ENCODE data around the gene APOL4. TPM values are rescaled to one million over a fixed set of nuclear protein-coding genes. Genes with fewer than 3 reads are reported as not detected.
"Not testable (repeated sequence)": the region's sequence is repeated elsewhere in the genome, so short reads cannot be mapped to it uniquely, and the experiment has no call there.

The APOL4 gene
- total RNA-seq, 1 donor from 2014 or later: not detected

- peaks cover 2% of the 10 kb centered on the region for H3K36me3 Mint-ChIP-seq (ENCODE audit: low read depth)
- H3K27me3 Mint-ChIP-seq (ENCODE audit: low read depth): peaks cover 2% of the 10 kb centered on the region
- no peaks in the 10 kb centered on the region for H3K9me3 Mint-ChIP-seq
- peaks cover 2% of the 10 kb centered on the region for H3K4me1 Mint-ChIP-seq
- no peak for TF ChIP-seq CTCF (conservative IDR thresholded peaks at IDR 0.05)
- H3K4me3 Mint-ChIP-seq: no peak overlapping the region
- DNase-seq (ENCODE audit: low read depth, low spot score): no peak
- no peak overlapping the region for H3K27ac Mint-ChIP-seq (ENCODE audit: unreplicated experiment)
These were observed 6.7 kb upstream of the APOL4 start for GRCh38 chr22:36208162-36208765.

GRCh38 chr22:36206255-36206654 is 4.6 kb upstream of the APOL4 start:
- peaks cover 2% of the 10 kb centered on the region for H3K27me3 Mint-ChIP-seq (ENCODE audit: low read depth)
- no peak overlapping the region for H3K27ac Mint-ChIP-seq (ENCODE audit: unreplicated experiment)
- H3K4me1 Mint-ChIP-seq: peaks cover 4% of the 10 kb centered on the region
- H3K4me3 Mint-ChIP-seq: no peak overlapping the region
- H3K36me3 Mint-ChIP-seq (ENCODE audit: low read depth): peaks cover 2% of the 10 kb centered on the region
- H3K9me3 Mint-ChIP-seq: no peaks in the 10 kb centered on the region
- no peak for DNase-seq (ENCODE audit: low read depth, low spot score)
- TF ChIP-seq CTCF (conservative IDR thresholded peaks at IDR 0.05): no peak

- not testable (repeated sequence) for H3K4me1 Mint-ChIP-seq; DNase-seq (ENCODE audit: low read depth, low spot score); H3K9me3 Mint-ChIP-seq; H3K36me3 Mint-ChIP-seq (ENCODE audit: low read depth); H3K27ac Mint-ChIP-seq (ENCODE audit: unreplicated experiment); H3K4me3 Mint-ChIP-seq; H3K27me3 Mint-ChIP-seq (ENCODE audit: low read depth)
These were observed 4.0 kb upstream of the APOL4 start for GRCh38 chr22:36205573-36205972.

GRCh38 chr22:36204632-36205015 is 3.0 kb upstream of the APOL4 start:
- no peak for TF ChIP-seq CTCF (conservative IDR thresholded peaks at IDR 0.05)
- no peak for DNase-seq (ENCODE audit: low read depth, low spot score)
- Mint-ChIP-seq H3K27ac (ENCODE audit: unreplicated experiment) (peak overlapping the region; percentile 47), H3K4me3 (no peak overlapping the region), H3K27me3 (ENCODE audit: low read depth) (no peaks in the 10 kb centered on the region), H3K36me3 (ENCODE audit: low read depth) (peaks cover 2% of the 10 kb centered on the region), H3K9me3 (no peaks in the 10 kb centered on the region), H3K4me1 (peaks cover 8% of the 10 kb centered on the region)

GRCh38 chr22:36204001-36204631 is 2.5 kb upstream of the APOL4 start:
- Mint-ChIP-seq H3K36me3 (ENCODE audit: low read depth) (peaks cover 1% of the 10 kb centered on the region), H3K27me3 (ENCODE audit: low read depth) (no peaks in the 10 kb centered on the region), H3K4me3 (no peak overlapping the region), H3K4me1 (peaks cover 11% of the 10 kb centered on the region), H3K9me3 (no peaks in the 10 kb centered on the region), H3K27ac (ENCODE audit: unreplicated experiment) (no peak overlapping the region)
- DNase-seq (ENCODE audit: low read depth, low spot score): no peak
- TF ChIP-seq CTCF (conservative IDR thresholded peaks at IDR 0.05): no peak

- H3K27ac Mint-ChIP-seq (ENCODE audit: unreplicated experiment): not testable (repeated sequence)
- peaks cover 13% of the 10 kb centered on the region for H3K4me1 Mint-ChIP-seq
These were observed 1.8 kb upstream of the APOL4 start for GRCh38 chr22:36203441-36203840.

GRCh38 chr22:36202906-36203305 is 1.3 kb upstream of the APOL4 start:
- not testable (repeated sequence) for H3K4me3 Mint-ChIP-seq; H3K27me3 Mint-ChIP-seq (ENCODE audit: low read depth); H3K27ac Mint-ChIP-seq (ENCODE audit: unreplicated experiment); DNase-seq (ENCODE audit: low read depth, low spot score); H3K9me3 Mint-ChIP-seq; H3K36me3 Mint-ChIP-seq (ENCODE audit: low read depth)
- peaks cover 18% of the 10 kb centered on the region for H3K4me1 Mint-ChIP-seq

More at GRCh38 chr22:36203441-36203840, 1.8 kb upstream of the APOL4 start:
- not testable (repeated sequence) for H3K9me3 Mint-ChIP-seq; H3K27me3 Mint-ChIP-seq (ENCODE audit: low read depth); H3K4me3 Mint-ChIP-seq; H3K36me3 Mint-ChIP-seq (ENCODE audit: low read depth); DNase-seq (ENCODE audit: low read depth, low spot score)

GRCh38 chr22:36201025-36201424 is 584 bp downstream of the APOL4 start:
- not testable (repeated sequence) for H3K36me3 Mint-ChIP-seq (ENCODE audit: low read depth); H3K27ac Mint-ChIP-seq (ENCODE audit: unreplicated experiment); H3K4me3 Mint-ChIP-seq; DNase-seq (ENCODE audit: low read depth, low spot score); H3K9me3 Mint-ChIP-seq; H3K27me3 Mint-ChIP-seq (ENCODE audit: low read depth)
- peaks cover 37% of the 10 kb centered on the region for H3K4me1 Mint-ChIP-seq
